HG02798 (cell line): ENCODE measurements around the gene CATSPER3.

Experiments
- ATAC-seq: cut with Tn5 transposase; IDR thresholded peaks from one replicate; pipeline ENCODE4 v1.9.1; 2021; ENCODE audit warnings: mild to moderate bottlenecking; ENCODE audit not compliant: unreplicated experiment, poor library complexity

The CATSPER3 gene

GRCh38 chr5:135038813-135039270 is 71.1 kb downstream of the CATSPER3 start:
- no peak for ATAC-seq

- ATAC-seq = no peak
Measured at GRCh38 chr5:135039271-135040033, 71.7 kb downstream of the CATSPER3 start.

DNA sequence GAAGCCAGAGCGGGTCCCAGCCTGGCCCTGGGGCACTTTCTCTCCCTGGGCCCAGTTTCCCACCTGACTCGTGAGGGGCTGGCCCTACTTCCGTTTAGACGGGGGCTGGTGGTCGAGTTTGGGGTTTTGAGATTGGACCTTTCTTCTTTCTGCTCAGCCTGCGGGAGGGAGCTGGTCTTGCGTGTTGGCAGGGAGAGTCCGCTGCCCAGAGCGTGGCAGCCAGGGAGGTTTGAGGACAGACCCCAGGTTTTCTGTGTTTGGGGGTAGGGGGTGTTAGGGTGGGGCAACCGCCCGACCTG is 72.3 kb downstream of the CATSPER3 start:
- no peak for ATAC-seq

GRCh38 chr5:135040333-135041144 is 72.8 kb downstream of the CATSPER3 start:
- ATAC-seq = no peak

GRCh38 chr5:135041145-135041587 is 73.5 kb downstream of the CATSPER3 start:
- ATAC-seq = no peak

DNA sequence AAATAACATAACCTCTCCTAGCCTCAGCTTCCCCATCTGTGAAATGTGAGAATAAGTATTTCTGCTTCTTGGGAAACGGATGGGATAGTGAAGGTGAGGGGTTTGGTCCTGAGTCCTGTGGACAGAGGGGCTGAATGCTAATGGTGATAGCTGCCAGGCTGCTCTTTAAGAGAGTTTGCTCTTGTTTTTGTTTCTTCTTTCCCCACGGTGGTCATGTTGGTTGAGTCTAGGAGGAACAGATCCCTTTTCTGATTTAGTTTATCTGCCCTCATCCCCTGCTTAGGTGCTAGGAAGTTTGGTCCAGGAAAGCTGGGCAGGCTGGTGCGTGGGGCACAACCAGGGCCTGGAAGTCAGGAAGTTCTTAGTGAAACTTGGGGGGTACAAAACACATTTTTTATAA is 74.0 kb downstream of the CATSPER3 start:
- ATAC-seq = no peak

DNA sequence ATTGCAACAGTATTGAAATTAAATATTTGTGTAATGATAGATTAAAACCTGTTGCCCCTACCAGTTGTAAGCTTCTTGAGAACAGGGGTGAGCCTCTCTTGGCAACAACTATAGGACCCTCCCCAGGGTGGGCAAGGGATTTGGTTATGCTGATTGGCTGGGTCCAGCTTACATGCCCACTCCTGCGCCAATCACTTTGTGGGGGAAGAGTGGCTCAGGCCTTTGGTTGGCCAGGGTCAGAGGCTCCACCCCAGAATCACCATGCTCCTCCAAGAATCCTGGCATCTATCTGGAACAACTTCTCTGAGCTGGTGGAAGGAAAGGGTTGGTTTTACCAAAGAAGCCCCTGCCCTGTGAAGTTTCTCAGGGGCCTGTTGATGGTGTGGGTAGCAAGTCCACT is 74.9 kb downstream of the CATSPER3 start:
- ATAC-seq = no peak

GRCh38 chr5:135045488-135045887 is 77.8 kb downstream of the CATSPER3 start:
- no peak for ATAC-seq

DNA sequence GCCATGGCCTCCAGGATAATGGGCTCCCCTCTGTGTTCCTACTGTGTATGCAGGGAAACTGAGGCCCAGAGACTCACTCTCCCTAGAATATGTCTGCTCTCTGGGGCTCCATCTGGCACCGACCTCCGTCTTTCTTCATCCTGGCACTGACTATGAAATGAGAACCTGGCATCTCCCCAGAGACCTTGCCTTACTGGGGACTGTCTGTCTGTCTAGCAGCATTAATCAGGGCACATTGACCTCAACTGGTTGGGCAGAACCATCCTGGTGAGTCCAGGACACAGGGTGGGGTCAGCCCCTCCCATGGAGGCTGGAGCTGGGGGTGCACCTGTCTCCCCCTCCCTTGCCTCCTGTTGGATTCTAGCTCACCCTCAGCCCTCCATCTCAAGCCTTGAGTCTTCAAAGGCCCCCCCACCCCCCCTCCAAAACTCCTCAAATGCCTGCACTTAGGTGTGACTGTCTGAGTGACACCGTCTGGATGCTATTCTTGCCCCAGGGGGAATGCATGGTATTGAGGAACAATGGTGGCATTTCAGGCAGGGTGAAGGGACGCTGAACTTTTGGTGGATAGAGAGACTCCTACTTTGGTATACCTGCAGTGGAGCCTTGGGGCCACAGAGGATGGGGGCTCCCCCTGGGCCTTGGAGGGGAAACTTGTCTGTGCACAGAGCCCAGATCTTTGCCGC is 79.1 kb downstream of the CATSPER3 start:
- no peak for ATAC-seq

GRCh38 chr5:135047347-135047695 is 79.6 kb downstream of the CATSPER3 start:
- no peak for ATAC-seq

- ATAC-seq = no peak
Measured at GRCh38 chr5:135048286-135048685, 80.6 kb downstream of the CATSPER3 start.

DNA sequence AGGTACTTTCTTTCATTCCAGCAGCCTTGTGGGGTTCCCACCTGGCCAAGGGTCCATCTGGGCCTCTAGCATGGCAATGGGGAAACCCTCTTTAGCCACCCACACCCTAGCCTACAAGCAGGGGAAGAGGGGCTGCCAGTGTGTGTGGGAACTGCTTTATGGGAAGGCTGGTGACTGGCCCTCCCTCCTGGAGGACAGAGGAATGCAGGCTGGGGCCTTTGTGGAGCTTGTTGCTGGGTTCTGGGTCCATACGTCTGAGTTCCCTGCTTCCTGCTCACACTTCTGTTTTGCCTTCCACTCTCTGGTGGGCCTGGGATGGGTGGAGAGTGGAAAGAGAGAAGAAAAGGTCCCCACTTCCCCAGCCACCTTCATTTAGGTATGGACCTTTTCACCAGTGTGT is 81.2 kb downstream of the CATSPER3 start:
- ATAC-seq = no peak

- no peak for ATAC-seq
Measured at GRCh38 chr5:135050244-135050767, 82.6 kb downstream of the CATSPER3 start.

GRCh38 chr5:135051399-135051798 is 83.7 kb downstream of the CATSPER3 start:
- no peak for ATAC-seq

DNA sequence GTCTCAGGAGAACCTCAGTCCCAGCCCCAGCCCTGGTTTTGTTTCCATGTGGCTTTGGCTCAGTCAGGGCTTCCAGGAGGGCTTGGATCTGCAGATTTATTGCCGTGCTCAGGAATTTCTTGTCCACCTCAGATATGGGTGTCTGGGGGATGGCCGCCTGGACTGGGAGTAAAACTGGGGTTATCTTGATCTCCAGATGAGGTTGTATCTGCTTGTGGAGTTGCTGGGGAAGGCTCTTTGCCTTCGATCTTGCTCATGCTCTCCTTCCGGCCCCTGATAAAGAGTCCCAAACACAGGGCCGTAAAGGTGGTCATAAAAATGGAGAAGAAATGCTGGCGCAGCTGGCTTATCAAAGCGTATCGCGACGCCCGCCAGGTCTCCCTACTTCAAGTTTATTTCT is 84.2 kb downstream of the CATSPER3 start:
- ATAC-seq = no peak

DNA sequence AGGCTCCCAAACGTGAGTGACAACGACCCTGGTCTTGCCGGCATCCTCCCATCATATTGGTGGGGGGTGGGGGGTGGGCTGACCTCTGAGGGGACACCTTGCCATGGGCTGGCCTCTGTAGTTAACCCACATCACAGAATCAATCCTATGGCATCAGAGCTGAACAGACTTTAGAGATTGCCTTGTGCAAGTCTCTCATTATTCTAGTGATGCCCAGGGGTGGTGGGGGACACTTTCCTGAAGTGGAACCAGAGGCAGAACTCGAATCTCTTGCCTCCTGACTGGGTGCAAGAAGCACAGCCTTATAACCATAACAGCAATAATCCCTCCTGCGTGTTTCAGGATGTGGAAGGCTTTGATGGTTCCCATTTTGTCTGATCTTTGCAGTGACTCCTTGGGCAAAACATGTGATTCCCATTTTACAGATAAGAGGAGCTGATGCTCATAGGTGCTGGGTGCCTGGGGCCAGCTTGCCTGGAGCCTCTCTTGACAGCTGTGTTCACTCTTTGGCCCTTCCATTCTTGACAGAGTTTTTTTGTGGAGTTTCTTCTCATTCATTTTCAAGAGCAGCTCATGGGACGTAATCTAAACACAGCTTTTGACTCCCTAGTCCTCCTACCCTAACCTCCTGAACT is 84.9 kb downstream of the CATSPER3 start:
- ATAC-seq = no peak

- ATAC-seq = peak; percentile 96
Measured at GRCh38 chr5:135053278-135053677, 85.6 kb downstream of the CATSPER3 start.

GRCh38 chr5:135053989-135054388 is 86.3 kb downstream of the CATSPER3 start:
- ATAC-seq = no peak

DNA sequence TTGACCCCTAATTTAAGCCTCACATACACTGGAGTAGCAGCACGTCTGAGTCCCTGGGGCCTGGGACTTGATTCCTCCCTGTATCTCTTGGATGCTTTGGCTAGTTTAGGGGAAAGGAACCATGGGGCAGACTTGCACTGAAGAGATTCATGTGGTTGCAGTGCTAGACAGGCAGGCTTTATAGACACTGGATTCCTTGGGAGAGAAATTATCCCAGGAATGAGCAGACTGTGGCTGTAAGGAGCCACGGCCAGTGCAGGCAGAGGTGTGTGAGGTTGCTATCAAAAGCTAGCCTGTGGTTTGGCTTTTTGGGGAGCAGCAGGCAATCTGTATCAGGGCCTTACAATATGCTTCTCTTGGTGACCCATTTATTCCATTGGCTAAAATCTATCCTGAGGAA is 86.8 kb downstream of the CATSPER3 start:
- no peak for ATAC-seq

GRCh38 chr5:135055396-135055795 is 87.7 kb downstream of the CATSPER3 start:
- no peak for ATAC-seq
